CD4-positive, alpha-beta T cell treated with Interferon gamma for 1 hour (primary cell): ENCODE data around the gene IFT81.
A peak's percentile ranks its signal among the peaks of the same experiment; 100 is the strongest.
"Not testable (repeated sequence)": the region's sequence is repeated elsewhere in the genome, so short reads cannot be mapped to it uniquely, and the experiment has no call there.

ENCODE experiments used
- DNase-seq: peaks from one replicate; pipeline ENCODE4 v3.0.0-alpha.2; 2020

IFT81 gene

DNA sequence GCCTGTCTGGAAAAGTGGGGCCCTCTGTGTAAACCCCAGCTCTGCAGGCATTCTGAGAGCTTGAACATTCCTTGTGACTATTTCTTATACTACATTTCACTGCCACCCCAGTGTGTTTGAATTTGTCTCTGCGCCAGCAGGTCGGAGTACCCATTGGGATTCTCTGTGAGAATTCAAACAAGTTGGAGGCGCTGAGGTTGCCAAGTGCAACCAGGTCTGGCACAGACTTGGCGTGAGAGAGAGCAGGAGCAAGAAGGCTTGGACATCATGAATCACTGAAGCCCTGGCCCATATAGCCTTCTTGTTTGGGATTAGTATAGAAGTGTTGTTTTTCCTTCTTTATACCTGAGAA, 123.9 kb downstream of the IFT81 start:
- no peak for DNase-seq

- no peak for DNase-seq
These were observed 124.9 kb downstream of the IFT81 start for GRCh38 chr12:110249105-110249504.

DNA sequence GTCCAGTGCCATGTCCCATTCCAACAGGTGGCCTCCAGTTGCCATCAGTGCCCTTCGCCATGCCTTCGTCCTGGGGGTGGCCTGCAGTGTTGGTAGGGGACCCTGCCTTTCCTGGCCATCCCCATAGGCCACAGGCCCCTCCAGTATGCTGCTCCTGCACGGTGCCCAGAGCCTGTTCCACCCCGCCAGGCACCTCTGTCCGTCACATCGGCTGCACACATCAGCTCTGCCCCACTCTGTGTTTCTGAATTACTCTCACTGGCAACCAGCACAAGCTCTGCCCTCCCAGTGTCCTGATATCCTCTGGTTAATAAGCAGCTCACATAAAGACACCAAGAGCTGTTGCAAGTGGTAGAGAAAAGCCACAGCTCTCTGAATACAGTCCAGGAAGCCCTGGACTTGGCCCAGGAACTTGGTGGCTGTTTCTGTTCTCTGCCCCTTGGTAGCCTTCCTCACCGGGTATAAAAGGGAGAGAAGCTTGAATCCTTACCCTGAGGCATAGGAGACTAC, 125.6 kb downstream of the IFT81 start:
- DNase-seq = no peak

GRCh38 chr12:110251381-110251780, 127.2 kb downstream of the IFT81 start:
- DNase-seq = no peak

DNA sequence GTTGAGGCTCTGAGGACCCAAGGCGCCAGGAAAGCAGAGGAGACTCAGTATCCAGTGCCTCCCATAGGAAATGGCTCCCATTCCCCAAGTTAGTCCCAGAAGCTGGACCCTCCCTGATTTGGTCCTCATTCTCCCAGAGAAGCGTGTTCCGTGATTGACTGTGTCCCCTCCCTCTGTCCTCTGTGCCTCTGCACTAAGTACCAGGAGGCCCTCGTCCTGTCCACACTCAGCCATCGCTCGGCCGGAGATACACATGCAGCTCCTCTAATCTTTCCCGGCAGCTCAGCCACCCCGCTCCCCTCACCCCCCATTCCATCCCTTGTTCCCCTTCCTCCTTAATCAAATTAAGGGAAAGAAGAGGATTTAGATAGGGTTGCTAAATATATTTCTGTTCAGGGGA, 128.6 kb downstream of the IFT81 start:
- DNase-seq = no peak

DNA sequence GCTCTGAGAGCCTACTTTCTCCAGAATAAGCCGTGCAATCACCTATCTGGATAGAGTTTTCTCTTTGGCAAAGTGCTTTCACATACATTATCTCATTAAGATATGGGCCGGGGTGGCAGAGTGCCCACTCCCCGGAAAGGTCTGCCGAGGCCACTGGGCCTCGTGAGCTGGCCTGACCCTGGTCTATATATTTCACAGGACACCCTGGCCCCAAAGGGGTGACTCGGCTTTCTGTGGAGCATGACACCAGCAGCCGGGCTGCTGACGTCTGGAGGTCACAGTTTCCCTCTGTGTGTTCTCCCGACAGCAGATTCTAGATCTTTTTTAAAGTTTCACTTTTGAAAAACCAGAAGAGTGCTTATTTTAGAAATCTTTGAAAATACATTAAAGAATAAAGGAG, 129.0 kb downstream of the IFT81 start:
- DNase-seq = peak; percentile 43

GRCh38 chr12:110254971-110255540, 130.9 kb downstream of the IFT81 start:
- no peak for DNase-seq

GRCh38 chr12:110255890-110256456, 131.8 kb downstream of the IFT81 start:
- not testable (repeated sequence) for DNase-seq

- peak; percentile 40 for DNase-seq
These were observed 132.7 kb downstream of the IFT81 start for GRCh38 chr12:110256780-110257431.

DNA sequence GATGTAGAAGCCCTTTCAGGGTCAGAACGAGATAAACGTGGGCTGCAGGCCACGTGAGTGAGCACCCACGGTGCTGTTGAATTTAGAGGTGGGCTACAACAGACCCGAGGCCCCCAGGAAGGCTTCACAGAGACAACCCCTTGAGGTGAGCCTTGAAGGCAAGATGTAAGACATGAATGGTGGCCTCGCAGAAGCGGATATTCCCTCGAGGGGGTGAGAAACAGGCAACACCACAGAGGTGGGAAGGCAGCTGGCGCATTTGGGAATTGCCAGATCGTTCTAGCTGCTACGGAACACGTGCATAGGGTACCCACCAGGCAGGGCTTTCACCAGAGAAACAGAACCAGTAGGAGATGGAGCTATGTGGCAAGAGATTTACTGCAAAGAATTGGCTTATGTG, 134.3 kb downstream of the IFT81 start:
- DNase-seq = no peak

DNA sequence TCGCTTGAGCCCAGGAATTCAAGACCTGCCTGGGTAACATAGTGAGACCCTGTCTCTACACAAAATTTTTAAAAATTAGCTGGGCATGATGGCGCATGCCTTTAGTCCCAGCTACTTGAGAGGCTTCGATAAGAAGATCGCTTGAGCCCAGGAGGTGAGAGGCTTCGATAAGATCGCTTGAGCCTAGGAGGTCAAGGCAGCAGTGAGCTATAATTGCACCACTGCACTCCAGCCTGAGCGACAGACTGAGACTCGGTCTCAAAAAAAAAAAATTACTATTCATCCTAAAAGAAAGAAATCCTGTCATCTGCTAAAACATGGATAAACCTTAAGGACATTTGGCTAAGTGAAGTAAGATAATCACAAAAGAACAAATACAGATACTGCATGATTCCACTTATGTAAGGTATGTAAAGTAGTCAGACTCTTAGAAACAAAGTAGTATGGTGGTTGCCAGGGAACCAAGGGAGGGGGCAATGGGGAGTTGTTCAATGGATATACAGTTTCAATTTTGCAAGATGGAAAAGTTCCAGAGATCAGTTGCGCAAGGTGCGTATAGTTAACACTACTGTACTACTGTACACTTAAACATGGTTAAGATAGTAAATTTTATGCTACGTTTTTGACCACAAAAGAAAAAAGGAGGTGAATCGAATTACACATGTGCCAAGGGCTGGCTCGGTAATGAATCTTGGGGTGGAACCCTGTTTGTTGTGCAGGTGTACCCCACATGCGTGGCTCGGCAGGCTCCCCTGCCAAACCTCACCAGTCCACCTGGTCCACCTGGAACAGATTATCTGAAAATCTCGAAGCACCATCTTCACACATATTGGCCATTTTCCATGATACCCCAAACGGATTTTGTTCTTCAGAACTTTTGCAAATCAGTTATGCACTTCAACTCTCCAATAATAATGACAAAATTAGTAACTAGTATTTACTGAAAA, 138.6 kb downstream of the IFT81 start:
- no peak for DNase-seq

DNA sequence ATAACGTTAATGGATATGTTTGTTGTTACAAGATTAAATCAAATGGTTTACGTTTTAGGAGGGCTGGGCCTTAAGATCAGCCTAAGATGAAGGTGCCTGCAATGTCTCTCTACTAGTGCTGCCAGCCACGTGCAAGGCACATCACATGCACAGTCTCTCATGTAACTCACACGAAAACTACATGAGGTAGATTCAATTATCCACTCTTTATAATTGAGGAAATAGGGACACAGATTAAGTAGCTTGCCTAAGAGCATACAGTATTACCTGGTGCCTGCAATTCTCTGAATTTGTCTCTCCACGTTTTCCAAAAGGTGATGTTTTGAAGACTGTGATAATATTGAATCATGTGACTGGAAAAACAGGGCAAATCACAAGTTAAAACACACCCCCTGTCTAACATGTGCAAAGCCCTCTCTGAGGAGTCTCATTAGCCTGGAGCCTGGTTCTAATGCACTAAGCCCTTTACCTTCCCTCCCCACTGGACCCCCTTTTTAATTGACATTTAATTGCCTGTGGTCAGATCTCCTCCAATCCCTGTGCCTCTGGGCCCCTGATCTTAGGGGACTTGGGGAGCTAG, 142.3 kb downstream of the IFT81 start:
- no peak for DNase-seq

GRCh38 chr12:110266980-110267620, 142.9 kb downstream of the IFT81 start:
- DNase-seq = no peak
